UCSD-AML1 (cell line): Measurements from ENCODE around the gene KIRREL3.

Source experiments
- DNase-seq: peaks from one replicate; lab custom pipeline; 2025; ENCODE audit not compliant: unreplicated experiment; lab: John Stamatoyannopoulos, UW

Gene KIRREL3

DNA sequence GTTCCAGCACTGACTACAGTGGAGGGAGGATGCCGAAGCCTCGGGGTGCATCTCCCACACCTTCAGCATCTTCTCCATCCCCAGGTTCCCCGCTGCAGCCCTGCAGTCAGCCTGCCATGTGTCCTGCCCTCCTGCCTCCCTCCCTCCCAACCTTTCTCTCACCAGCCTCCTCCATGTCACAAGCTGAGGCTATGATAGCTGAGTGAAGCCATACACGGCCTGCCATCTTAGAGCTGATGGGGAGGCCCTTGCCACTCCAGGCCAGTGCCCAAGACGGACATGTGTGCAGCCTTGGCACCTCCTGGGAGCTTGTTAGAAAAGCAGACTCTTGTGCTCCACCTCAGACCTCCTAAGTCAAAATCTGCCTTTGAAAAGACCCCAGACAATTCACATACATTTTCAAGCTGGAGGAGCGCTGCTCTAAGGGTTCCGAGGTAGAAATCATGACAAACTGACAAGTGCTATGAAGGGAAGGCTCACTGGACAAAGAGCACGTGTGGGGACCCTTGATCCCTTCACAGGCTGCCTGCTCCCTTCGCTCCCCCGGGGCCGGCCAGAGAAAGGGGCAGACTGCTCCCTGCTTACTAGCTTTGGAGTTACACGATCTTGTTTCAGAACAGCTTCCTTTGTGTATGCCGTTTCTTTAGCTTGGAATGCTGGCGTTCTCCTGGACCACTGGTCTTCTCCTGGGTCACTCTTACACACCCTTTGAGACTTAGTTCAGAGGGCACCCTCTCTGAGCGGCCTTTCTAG lies 521.2 kb downstream of the KIRREL3 start:
- DNase-seq: no peak

- DNase-seq: no peak
These were observed 522.1 kb downstream of the KIRREL3 start for GRCh38 chr11:126478466-126478865.

DNA sequence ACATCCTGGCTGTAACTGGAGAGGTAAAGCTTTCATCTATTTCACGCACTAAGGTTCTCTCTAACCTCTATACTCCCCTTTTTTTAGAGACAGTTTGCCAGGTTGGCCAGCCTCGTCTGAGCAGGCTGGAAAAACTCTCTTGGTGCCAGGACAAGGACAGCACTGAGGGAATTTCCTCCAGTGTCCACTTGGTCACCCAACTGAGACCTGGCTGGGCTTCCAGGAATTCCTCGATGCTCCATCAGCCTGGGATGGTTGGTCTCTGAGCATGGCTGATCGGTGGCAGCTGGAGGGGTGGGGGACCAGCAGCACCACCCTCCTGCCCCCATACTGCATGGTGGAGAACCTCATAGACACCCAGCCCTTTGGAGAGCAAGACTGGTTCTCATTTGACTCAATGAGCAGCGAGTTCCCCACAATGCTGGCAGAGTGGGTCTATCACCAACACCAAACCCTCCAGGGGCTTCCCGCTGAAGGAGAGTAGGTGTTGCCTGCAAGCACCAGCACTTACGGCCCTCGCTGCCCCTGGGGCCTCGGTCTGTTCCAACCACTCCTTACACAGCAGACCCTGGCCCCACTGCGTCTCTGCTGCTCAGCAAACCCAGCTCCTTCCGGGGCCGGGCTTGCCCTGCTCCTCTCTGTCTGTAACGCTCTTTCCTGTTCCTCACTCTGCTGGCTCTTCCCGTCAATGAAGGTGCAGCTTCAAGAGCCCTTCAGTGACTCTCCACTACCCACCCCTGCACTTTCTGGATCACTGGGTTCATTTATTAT lies 522.9 kb downstream of the KIRREL3 start:
- peak; percentile 66 for DNase-seq

GRCh38 chr11:126476977-126477376 lies 523.6 kb downstream of the KIRREL3 start:
- DNase-seq: no peak

DNA sequence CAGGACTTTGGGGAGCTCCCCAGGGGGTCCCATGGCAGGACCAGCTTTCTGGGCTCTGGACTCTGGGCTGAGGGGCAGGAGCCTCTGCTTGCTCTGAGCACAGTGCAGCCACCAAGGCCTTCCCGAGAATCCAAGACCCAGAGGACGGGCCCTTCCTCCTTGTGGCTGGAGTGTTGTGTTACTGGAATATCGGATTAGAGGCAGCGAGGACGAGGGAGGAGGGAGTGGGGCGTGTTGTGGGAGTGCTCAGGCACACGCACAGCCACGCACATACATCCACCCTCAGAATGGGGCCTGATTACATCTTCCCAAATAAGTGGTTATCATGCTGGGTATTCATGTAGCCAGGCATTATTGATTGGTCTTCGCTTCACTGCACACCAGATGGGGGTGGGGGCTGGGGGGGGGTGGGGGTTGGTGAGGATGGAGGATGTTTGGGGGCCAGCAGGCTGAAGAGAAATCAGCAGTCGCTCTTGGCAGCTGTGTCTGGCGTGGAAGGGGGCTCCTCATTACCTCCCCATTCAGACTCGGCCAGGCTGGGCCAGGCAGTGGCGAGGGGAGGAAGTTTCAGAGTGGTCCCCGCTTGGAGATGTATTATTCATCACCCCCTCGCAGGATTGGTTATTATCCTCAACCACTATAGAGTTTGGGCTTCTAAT lies 524.2 kb downstream of the KIRREL3 start:
- DNase-seq: peak; percentile 41

GRCh38 chr11:126475014-126475991 lies 525.3 kb downstream of the KIRREL3 start:
- peak; percentile 84 for DNase-seq

GRCh38 chr11:126474220-126474619 lies 526.4 kb downstream of the KIRREL3 start:
- DNase-seq: no peak

GRCh38 chr11:126473269-126473668 lies 527.3 kb downstream of the KIRREL3 start:
- DNase-seq: no peak

- DNase-seq: no peak
These were observed 531.3 kb downstream of the KIRREL3 start for GRCh38 chr11:126469311-126469710.

DNA sequence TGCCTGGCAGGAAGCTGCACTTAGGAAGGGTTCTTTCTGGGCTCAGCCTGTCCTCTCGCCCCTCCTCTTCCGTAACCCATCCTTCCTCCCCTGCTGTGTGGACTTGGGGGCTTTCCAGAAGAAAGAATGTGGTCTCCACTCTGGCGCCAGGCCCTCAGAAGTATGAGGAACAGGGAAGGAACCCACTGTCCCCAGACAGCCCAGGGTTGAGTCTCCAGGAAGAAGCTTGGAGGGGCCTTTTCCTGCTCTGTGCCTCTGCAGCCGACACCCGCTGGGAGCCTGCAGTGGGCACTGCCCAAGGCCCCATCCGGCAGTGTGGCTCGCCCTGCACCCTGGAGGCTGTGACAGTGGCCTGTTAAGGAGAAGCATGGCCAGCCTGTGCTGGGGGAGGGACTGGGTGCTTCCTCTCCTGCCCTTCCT lies 532.5 kb downstream of the KIRREL3 start:
- DNase-seq: peak; percentile 87

DNA sequence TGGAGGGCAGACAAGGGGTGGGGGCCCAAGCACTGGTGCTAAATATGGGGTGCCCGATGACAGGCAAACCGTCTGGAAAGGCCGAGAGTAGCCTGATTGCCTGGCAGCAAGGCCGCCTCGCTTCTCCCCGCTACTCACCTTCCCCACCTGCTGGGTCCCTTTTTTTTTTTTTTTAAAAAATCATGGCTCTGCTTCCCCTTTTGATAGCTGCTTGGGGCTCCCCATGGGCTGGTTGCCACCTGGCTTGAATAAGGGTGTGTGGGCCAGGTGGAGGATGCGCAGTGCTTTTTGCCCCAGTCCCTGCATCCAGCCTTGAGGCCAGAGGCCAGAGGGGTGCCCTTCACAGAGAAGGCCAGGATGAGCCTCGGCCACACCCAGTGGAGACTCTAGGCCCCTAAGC lies 533.1 kb downstream of the KIRREL3 start:
- no peak for DNase-seq

GRCh38 chr11:126467046-126467370 lies 533.6 kb downstream of the KIRREL3 start:
- no peak for DNase-seq

DNA sequence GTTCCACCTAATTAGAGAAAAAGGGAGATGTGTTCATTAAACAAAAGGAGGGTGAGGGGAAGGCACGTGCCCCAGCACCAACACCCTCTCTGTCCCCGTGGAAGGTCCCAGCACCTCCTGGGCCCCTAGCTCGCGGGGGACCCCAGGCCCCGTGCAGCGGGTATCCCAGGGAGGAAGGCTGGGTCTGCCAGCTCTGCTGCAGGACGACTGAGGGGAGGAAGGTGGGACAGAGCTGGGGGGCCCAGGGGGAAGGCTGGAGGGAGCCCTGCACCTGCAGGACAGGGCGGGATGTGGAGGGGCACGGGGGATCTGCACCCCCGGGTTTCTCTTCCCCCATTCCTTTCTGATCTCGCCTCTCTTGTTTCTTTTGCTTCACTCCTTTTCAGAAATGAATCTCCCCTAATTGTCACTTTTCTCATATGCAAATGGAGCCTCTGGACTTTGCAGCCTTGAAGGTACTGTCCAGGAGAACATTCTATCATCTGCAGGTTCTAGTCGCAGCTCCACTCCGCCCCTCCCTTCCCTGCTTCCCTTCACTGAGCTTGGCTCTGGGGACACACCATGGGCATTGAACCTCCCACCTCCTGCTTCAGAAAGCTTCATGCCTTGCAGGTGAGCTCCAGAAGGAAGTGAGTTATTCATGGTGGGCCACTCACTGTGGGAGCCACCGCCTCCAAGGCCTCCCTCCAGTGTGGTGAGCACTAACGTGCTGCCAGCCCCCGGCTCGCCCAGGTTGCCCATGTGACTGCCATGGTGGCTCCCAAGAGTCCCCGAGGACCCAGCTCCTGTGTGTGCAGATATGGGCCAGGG lies 534.1 kb downstream of the KIRREL3 start:
- no peak for DNase-seq

GRCh38 chr11:126465573-126466188 lies 534.9 kb downstream of the KIRREL3 start:
- DNase-seq: no peak

DNA sequence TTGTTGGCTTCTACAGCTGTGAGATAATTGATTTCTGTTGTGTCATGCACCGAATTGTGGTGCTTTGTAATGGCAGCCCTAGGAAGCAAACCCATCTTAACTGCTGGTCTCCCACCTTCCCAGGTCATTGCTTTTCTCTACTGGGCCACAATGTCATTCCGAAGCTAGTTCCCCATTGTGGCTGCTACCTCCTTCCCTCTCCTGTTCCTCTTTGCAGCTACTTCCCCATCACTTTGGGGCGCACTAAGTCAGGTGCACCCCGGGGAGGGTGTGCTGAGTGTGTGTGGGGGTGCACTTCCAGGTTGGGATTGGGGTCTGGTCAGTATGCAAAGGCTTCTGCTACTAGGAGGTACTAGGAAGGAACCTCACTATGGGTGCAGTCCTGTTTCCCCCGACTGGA lies 535.8 kb downstream of the KIRREL3 start:
- peak; percentile 42 for DNase-seq

GRCh38 chr11:126462422-126462821 lies 538.1 kb downstream of the KIRREL3 start:
- DNase-seq: no peak

- DNase-seq: no peak
These were observed 538.6 kb downstream of the KIRREL3 start for GRCh38 chr11:126461996-126462395.

GRCh38 chr11:126461096-126461440 lies 539.5 kb downstream of the KIRREL3 start:
- DNase-seq: no peak

DNA sequence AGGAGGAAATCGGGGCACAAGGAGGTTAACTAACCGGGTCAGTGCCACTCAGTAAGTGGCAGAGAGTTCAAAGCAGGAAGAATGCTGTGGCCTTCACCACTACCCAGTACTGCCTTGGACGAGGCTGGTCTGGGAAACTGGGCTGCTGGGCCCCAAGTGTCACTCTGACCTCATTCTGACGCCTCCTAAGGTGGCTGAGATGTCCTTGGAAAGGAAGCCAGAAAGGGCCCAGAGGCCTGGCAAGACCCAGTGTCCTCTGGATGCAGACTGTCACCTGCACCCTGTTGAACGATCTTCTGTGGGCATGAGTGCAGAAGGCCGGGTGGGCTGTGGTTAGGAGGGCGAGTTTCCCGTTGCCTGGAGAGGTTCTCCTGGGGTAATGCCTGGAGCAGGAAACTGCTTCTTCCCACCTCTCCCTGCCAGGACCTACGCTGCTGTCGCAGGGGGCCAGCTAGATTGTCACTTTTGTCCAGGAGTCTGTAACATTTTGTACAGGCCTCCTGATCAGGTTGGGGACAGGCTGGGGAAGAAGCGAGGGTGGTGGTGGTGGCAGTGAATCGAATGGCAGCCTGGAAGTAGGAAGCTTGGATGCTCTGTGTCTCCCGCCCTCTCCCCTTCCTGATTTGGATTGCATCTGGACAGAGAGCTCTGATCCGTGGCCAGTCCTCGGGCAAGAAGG lies 540.0 kb downstream of the KIRREL3 start:
- no peak for DNase-seq
